ENCODE results near the gene TUBA3C. TPM values are rescaled to one million over a fixed set of nuclear protein-coding genes. Genes with fewer than 3 reads are reported as not detected.

TUBA3C gene
- total and polyA plus RNA-seq, 7 experiments from 2014 or later: not detected

- DNase-seq: no peak
Observed at GRCh38 chr13:19169991-19170390, 11.6 kb downstream of the TUBA3C start.

GRCh38 chr13:19169496-19169895, 12.1 kb downstream of the TUBA3C start:
- H3K27me3 ChIP-seq (ENCODE audit: control insufficient read depth in 2 of 2, insufficient read depth in 2 of 2, low read length in 2 of 2): no peaks in the 10 kb centered on the region
- H3K4me1 ChIP-seq (ENCODE audit: control insufficient read depth in 2 of 2, insufficient read depth in 2 of 2, low read length in 2 of 2): no peaks in the 10 kb centered on the region
- ATAC-seq (no peak), DNase-seq (no peak)
- no peak overlapping the region for H3K4me3 ChIP-seq (ENCODE audit: low read length)
- no peaks in the 10 kb centered on the region for H3K36me3 ChIP-seq (ENCODE audit: control insufficient read depth in 2 of 3, insufficient read depth in 3 of 3, low read length in 3 of 3)
- Mint-ChIP-seq H3K9me3 (peaks cover 0 to 6% (median 3%) of the 10 kb centered on the region in 11 donors), H3K4me3 (no peak overlapping the region), H3K4me1 (no peaks in the 10 kb centered on the region), H3K27me3 (peaks cover 0 to 4% (median 0%) of the 10 kb centered on the region in 5 donors), H3K27ac (no peak overlapping the region), H3K36me3 (no peaks in the 10 kb centered on the region)
- H3K9me3 ChIP-seq (ENCODE audit: control insufficient read depth in 2 of 3, low read length in 3 of 3): no peaks in the 10 kb centered on the region
- no peak overlapping the region for H3K27ac ChIP-seq (ENCODE audit: low read depth, low read length)
- ChIA-PET POLR2A (no interaction called here), CTCF (no interaction called here)
- intact Hi-C loops (cut with micrococcal nuclease): no loop called here

More at GRCh38 chr13:19169991-19170390, 11.6 kb downstream of the TUBA3C start:
- Mint-ChIP-seq H3K36me3 (no peaks in the 10 kb centered on the region), H3K9me3 (peaks cover 0 to 6% (median 0%) of the 10 kb centered on the region in 11 donors), H3K27me3 (peaks cover 0 to 4% (median 0%) of the 10 kb centered on the region in 5 donors), H3K4me3 (no peak overlapping the region), H3K27ac (no peak overlapping the region), H3K4me1 (no peaks in the 10 kb centered on the region)
- POLR2A ChIA-PET: no interaction called here
- Histone ChIP-seq H3K4me3 (ENCODE audit: low read length) (no peak overlapping the region), H3K9me3 (ENCODE audit: control insufficient read depth in 2 of 3, low read length in 3 of 3) (no peaks in the 10 kb centered on the region), H3K27ac (ENCODE audit: low read depth, low read length) (no peak overlapping the region), H3K36me3 (ENCODE audit: control insufficient read depth in 2 of 3, insufficient read depth in 3 of 3, low read length in 3 of 3) (no peaks in the 10 kb centered on the region), H3K27me3 (ENCODE audit: control insufficient read depth in 2 of 2, insufficient read depth in 2 of 2, low read length in 2 of 2) (no peaks in the 10 kb centered on the region), H3K4me1 (ENCODE audit: control insufficient read depth in 2 of 2, insufficient read depth in 2 of 2, low read length in 2 of 2) (no peaks in the 10 kb centered on the region)
- intact Hi-C loops (cut with micrococcal nuclease): no loop called here
- ATAC-seq: no peak
- CTCF ChIA-PET: no interaction called here

- Histone ChIP-seq H3K4me1 (ENCODE audit: control insufficient read depth in 2 of 2, insufficient read depth in 2 of 2, low read length in 2 of 2) (no peaks in the 10 kb centered on the region), H3K27ac (ENCODE audit: low read depth, low read length) (no peak overlapping the region), H3K27me3 (ENCODE audit: control insufficient read depth in 2 of 2, insufficient read depth in 2 of 2, low read length in 2 of 2) (no peaks in the 10 kb centered on the region), H3K36me3 (ENCODE audit: control insufficient read depth in 2 of 3, insufficient read depth in 3 of 3, low read length in 3 of 3) (no peaks in the 10 kb centered on the region), H3K9me3 (ENCODE audit: control insufficient read depth in 2 of 3, low read length in 3 of 3) (no peaks in the 10 kb centered on the region), H3K4me3 (ENCODE audit: low read length) (no peak overlapping the region)
- Mint-ChIP-seq H3K27ac (no peak overlapping the region), H3K4me3 (no peak overlapping the region), H3K36me3 (no peaks in the 10 kb centered on the region), H3K9me3 (peaks cover 0 to 27% (median 7%) of the 10 kb centered on the region in 11 donors), H3K4me1 (peaks cover 0 to 5% (median 0%) of the 10 kb centered on the region in 7 donors), H3K27me3 (peaks cover 0 to 10% (median 0%) of the 10 kb centered on the region in 5 donors)
- intact Hi-C loops (cut with micrococcal nuclease): no loop called here
- CTCF ChIA-PET: no interaction called here
- DNase-seq (no peak), ATAC-seq (no peak)
- POLR2A ChIA-PET: no interaction called here
Observed at GRCh38 chr13:19161308-19161707, 20.3 kb downstream of the TUBA3C start.

GRCh38 chr13:19159761-19160420, 21.7 kb downstream of the TUBA3C start:
- DNase-seq (no peak), ATAC-seq (no peak)
- Histone ChIP-seq H3K4me1 (ENCODE audit: control insufficient read depth in 2 of 2, insufficient read depth in 2 of 2, low read length in 2 of 2) (no peaks in the 10 kb centered on the region), H3K27me3 (ENCODE audit: control insufficient read depth in 2 of 2, insufficient read depth in 2 of 2, low read length in 2 of 2) (no peaks in the 10 kb centered on the region), H3K27ac (ENCODE audit: low read depth, low read length) (no peak overlapping the region), H3K4me3 (ENCODE audit: low read length) (no peak overlapping the region), H3K36me3 (ENCODE audit: control insufficient read depth in 2 of 3, insufficient read depth in 3 of 3, low read length in 3 of 3) (no peaks in the 10 kb centered on the region), H3K9me3 (ENCODE audit: control insufficient read depth in 2 of 3, low read length in 3 of 3) (no peaks in the 10 kb centered on the region)
- H3K9me3 Mint-ChIP-seq: peaks cover 0 to 26% (median 7%) of the 10 kb centered on the region in 11 donors
- H3K27ac Mint-ChIP-seq: no peak overlapping the region
- CTCF ChIA-PET: no interaction called here
- POLR2A ChIA-PET: no interaction called here
- H3K4me1 Mint-ChIP-seq: peaks cover 0 to 5% (median 0%) of the 10 kb centered on the region in 7 donors
- intact Hi-C loops (cut with micrococcal nuclease): no loop called here
- H3K27me3 Mint-ChIP-seq: peaks cover 0 to 10% (median 0%) of the 10 kb centered on the region in 5 donors
- H3K4me3 Mint-ChIP-seq: no peak overlapping the region
- no peaks in the 10 kb centered on the region for H3K36me3 Mint-ChIP-seq

GRCh38 chr13:19159181-19159580, 22.4 kb downstream of the TUBA3C start:
- no peaks in the 10 kb centered on the region for H3K9me3 ChIP-seq (ENCODE audit: control insufficient read depth in 2 of 3, low read length in 3 of 3)
- intact Hi-C loops (cut with micrococcal nuclease): no loop called here

GRCh38 chr13:19158526-19159174, 23.0 kb downstream of the TUBA3C start:
- H3K27me3 Mint-ChIP-seq: peaks cover 0 to 10% (median 0%) of the 10 kb centered on the region in 5 donors
- intact Hi-C loops (cut with micrococcal nuclease): no loop called here
- H3K4me3 ChIP-seq (ENCODE audit: low read length): no peak overlapping the region
- no peak for ATAC-seq
- H3K27ac ChIP-seq (ENCODE audit: low read depth, low read length): no peak overlapping the region
- H3K4me1 Mint-ChIP-seq: peaks cover 0 to 5% (median 0%) of the 10 kb centered on the region in 7 donors
- H3K9me3 Mint-ChIP-seq: peaks cover 0 to 20% (median 6%) of the 10 kb centered on the region in 11 donors
- H3K9me3 ChIP-seq (ENCODE audit: control insufficient read depth in 2 of 3, low read length in 3 of 3): no peaks in the 10 kb centered on the region
- no peaks in the 10 kb centered on the region for H3K27me3 ChIP-seq (ENCODE audit: control insufficient read depth in 2 of 2, insufficient read depth in 2 of 2, low read length in 2 of 2)
- no peak overlapping the region for H3K4me3 Mint-ChIP-seq
- H3K4me1 ChIP-seq (ENCODE audit: control insufficient read depth in 2 of 2, insufficient read depth in 2 of 2, low read length in 2 of 2): no peaks in the 10 kb centered on the region
- POLR2A ChIA-PET: no interaction called here
- no peaks in the 10 kb centered on the region for H3K36me3 Mint-ChIP-seq
- no peaks in the 10 kb centered on the region for H3K36me3 ChIP-seq (ENCODE audit: control insufficient read depth in 2 of 3, insufficient read depth in 3 of 3, low read length in 3 of 3)
- H3K27ac Mint-ChIP-seq: no peak overlapping the region
- CTCF ChIA-PET: no interaction called here
- DNase-seq: no peak

More at GRCh38 chr13:19159181-19159580, 22.4 kb downstream of the TUBA3C start:
- DNase-seq (no peak), ATAC-seq (no peak)
- H3K36me3 ChIP-seq (ENCODE audit: control insufficient read depth in 2 of 3, insufficient read depth in 3 of 3, low read length in 3 of 3): no peaks in the 10 kb centered on the region
- no peak overlapping the region for H3K27ac Mint-ChIP-seq
- no peak overlapping the region for H3K4me3 ChIP-seq (ENCODE audit: low read length)
- H3K27me3 Mint-ChIP-seq: peaks cover 0 to 10% (median 0%) of the 10 kb centered on the region in 5 donors
- H3K4me3 Mint-ChIP-seq: no peak overlapping the region
- peaks cover 0 to 5% (median 0%) of the 10 kb centered on the region in 7 donors for H3K4me1 Mint-ChIP-seq
- no peaks in the 10 kb centered on the region for H3K27me3 ChIP-seq (ENCODE audit: control insufficient read depth in 2 of 2, insufficient read depth in 2 of 2, low read length in 2 of 2)
- peaks cover 0 to 22% (median 6%) of the 10 kb centered on the region in 11 donors for H3K9me3 Mint-ChIP-seq
- H3K27ac ChIP-seq (ENCODE audit: low read depth, low read length): no peak overlapping the region
- ChIA-PET POLR2A (no interaction called here), CTCF (no interaction called here)
- H3K4me1 ChIP-seq (ENCODE audit: control insufficient read depth in 2 of 2, insufficient read depth in 2 of 2, low read length in 2 of 2): no peaks in the 10 kb centered on the region
- no peaks in the 10 kb centered on the region for H3K36me3 Mint-ChIP-seq

GRCh38 chr13:19158006-19158405, 23.6 kb downstream of the TUBA3C start:
- peaks cover 0 to 10% (median 0%) of the 10 kb centered on the region in 5 donors for H3K27me3 Mint-ChIP-seq
- no peak overlapping the region for H3K27ac Mint-ChIP-seq
- Histone ChIP-seq H3K27me3 (ENCODE audit: control insufficient read depth in 2 of 2, insufficient read depth in 2 of 2, low read length in 2 of 2) (no peaks in the 10 kb centered on the region), H3K4me3 (ENCODE audit: low read length) (no peak overlapping the region), H3K9me3 (ENCODE audit: control insufficient read depth in 2 of 3, low read length in 3 of 3) (no peaks in the 10 kb centered on the region), H3K27ac (ENCODE audit: low read depth, low read length) (no peak overlapping the region), H3K36me3 (ENCODE audit: control insufficient read depth in 2 of 3, insufficient read depth in 3 of 3, low read length in 3 of 3) (no peaks in the 10 kb centered on the region), H3K4me1 (ENCODE audit: control insufficient read depth in 2 of 2, insufficient read depth in 2 of 2, low read length in 2 of 2) (no peaks in the 10 kb centered on the region)
- no peak for DNase-seq
- ChIA-PET POLR2A (no interaction called here), CTCF (no interaction called here)
- intact Hi-C loops (cut with micrococcal nuclease): no loop called here
- ATAC-seq: peak; percentile 14
- no peak overlapping the region for H3K4me3 Mint-ChIP-seq
- H3K9me3 Mint-ChIP-seq: peaks cover 0 to 15% (median 4%) of the 10 kb centered on the region in 11 donors
- peaks cover 0 to 5% (median 0%) of the 10 kb centered on the region in 7 donors for H3K4me1 Mint-ChIP-seq
- H3K36me3 Mint-ChIP-seq: no peaks in the 10 kb centered on the region

Measured in naive thymus-derived CD4-positive, alpha-beta T cell (primary cell).